HG03064 (cell line): ENCODE data around the gene CCDC169.
"Not testable (repeated sequence)": the region's sequence is repeated elsewhere in the genome, so short reads cannot be mapped to it uniquely, and the experiment has no call there.

Experiments used
- ATAC-seq: cut with Tn5 transposase; IDR thresholded peaks from one replicate; pipeline ENCODE4 v1.9.1; 2021; ENCODE audit warnings: low read depth; ENCODE audit not compliant: unreplicated experiment

The CCDC169 gene

GRCh38 chr13:36297366-36298338, at the start of gene CCDC169:
Gene CCDC169 (minus strand): TSS chr13:36297814. CDS start chr13:36297719, 95 bp downstream.
- ATAC-seq, result peak; percentile 60

GRCh38 chr13:36346222-36347083, 48.8 kb upstream of the CCDC169 start, which contains the start of gene SPART:
Gene SPART (minus strand): TSS chr13:36346394. CDS start chr13:36335830, 10,564 bp downstream.
- peak; percentile 91 for ATAC-seq

- ATAC-seq, result no peak
Observed at GRCh38 chr13:36345438-36346221, 48.0 kb upstream of the CCDC169 start.

- no peak for ATAC-seq
Observed at GRCh38 chr13:36344886-36345437, 47.3 kb upstream of the CCDC169 start.

- no peak for ATAC-seq
Observed at GRCh38 chr13:36344173-36344572, 46.6 kb upstream of the CCDC169 start.

- no peak for ATAC-seq
Observed at GRCh38 chr13:36343766-36344165, 46.2 kb upstream of the CCDC169 start.

- ATAC-seq, result no peak
Observed at GRCh38 chr13:36342715-36343114, 45.1 kb upstream of the CCDC169 start.

GRCh38 chr13:36341718-36342117, 44.1 kb upstream of the CCDC169 start:
- no peak for ATAC-seq

GRCh38 chr13:36339600-36340155, 42.1 kb upstream of the CCDC169 start:
- no peak for ATAC-seq

- no peak for ATAC-seq
Observed at GRCh38 chr13:36337938-36338641, 40.5 kb upstream of the CCDC169 start.

- ATAC-seq, result no peak
Observed at GRCh38 chr13:36332986-36333385, 35.4 kb upstream of the CCDC169 start.

- ATAC-seq, result not testable (repeated sequence)
Observed at GRCh38 chr13:36332255-36332654, 34.6 kb upstream of the CCDC169 start.

- no peak for ATAC-seq
Observed at GRCh38 chr13:36331280-36331679, 33.7 kb upstream of the CCDC169 start.

- ATAC-seq, result no peak
Observed at GRCh38 chr13:36329361-36329760, 31.7 kb upstream of the CCDC169 start.

- no peak for ATAC-seq
Observed at GRCh38 chr13:36328821-36329220, 31.2 kb upstream of the CCDC169 start.

GRCh38 chr13:36325912-36326311, 28.3 kb upstream of the CCDC169 start:
- no peak for ATAC-seq

GRCh38 chr13:36324881-36325280, 27.3 kb upstream of the CCDC169 start:
- ATAC-seq, result not testable (repeated sequence)

- ATAC-seq, result no peak
Observed at GRCh38 chr13:36323951-36324566, 26.4 kb upstream of the CCDC169 start.

GRCh38 chr13:36323408-36323807, 25.8 kb upstream of the CCDC169 start:
- ATAC-seq, result no peak
